CD1c-positive myeloid dendritic cell (primary cell): ENCODE results near the gene NPHP4.

Source experiments
- DNase-seq: peaks from one replicate; pipeline ENCODE4 v3.0.0-alpha.2; 2016; ENCODE audit errors: extremely low spot score

NPHP4 gene

DNA sequence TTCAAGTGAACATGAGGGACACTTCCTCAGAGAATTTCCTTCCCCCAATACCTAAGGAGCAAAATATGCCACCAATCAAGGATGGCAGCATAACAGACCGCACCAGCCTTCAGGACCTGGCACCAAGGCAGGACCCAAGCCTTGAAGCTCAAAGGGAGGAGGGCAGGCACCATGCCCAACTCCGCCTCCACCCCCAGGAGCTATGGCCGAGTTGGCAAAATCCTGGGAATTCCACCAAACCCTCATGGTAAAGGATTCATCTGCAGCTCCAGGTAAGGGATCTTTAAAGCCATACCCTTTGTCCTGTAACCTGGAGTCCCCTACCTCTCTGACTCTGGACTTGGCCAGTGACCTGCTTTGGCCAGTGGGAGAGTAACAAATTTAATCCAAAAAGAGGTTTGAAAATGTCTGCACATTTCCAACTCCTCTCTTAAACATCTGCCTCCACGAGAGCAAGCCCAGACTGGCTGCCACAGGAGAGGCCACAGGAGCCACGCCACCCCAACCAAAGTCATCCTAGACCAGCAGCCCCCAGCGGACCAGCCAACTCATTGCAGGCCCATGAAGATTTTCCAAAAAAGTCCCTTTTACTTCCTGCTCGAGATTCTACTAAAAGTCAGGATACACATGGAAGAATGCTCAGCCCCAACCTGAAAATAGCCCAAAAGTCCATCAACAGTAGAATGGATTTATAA, 41.9 kb downstream of the NPHP4 start:
- no peak for DNase-seq

DNA sequence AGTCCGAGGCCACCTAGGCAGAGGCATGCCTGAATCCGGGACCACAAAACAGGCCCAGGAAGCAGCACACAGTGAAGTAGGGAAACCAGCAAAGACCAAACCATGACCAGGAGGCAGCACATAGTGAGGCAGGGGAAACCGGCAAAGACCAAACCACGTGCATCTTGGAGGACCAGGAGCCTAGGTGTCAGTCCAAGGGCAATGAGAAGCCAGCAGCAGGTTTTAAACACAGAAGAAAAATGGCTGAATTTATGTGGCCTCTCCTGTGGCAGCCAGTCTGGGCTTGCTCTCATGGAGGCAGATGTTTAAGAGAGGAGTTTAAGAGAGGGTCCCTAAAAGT, 42.5 kb downstream of the NPHP4 start:
- no peak for DNase-seq

DNA sequence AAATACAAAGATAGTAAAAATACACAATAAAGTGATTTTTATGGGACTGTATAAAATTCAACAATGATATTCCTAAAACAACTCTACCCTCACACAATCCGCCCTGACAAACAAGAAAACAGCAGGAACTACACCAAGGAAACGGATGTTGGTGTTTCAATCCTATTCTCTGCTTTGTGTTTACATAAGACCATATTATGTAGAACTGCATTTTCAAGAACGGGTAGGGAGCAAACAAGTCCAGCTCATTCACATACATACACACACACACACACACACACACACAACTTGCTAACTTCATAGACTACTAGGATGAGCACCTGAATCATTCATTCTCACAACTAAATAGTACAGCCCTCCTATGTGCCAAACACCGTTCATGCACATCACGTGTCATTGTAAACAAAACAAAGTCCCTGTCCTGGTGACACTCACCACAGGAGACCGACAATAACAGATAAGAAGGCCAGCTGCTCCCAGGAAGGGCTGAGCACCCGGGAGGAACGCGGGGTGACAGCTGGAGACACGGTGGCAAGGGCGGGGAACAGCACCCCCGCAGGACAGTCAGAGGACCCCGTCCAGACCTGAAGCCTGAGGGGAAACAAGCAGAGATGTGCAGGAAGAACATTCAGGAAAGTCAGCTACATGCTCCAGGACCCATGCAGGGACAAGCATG, 43.0 kb downstream of the NPHP4 start:
- no peak for DNase-seq

DNA sequence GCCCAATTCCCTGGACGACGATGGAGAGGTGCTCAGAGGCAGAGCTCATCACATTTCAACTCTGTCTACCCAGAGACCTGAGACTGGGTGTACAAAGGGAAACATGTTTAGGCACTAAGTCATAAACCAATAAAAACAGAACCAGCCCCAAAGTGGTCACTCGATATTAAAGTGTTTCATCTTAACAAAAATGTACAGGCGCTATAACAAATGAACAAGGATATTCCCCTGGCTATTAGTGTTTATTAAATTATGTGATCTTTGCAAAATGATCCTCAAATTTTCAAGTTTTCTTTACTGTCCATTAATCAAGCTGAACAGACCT, 43.6 kb downstream of the NPHP4 start:
- no peak for DNase-seq

DNA sequence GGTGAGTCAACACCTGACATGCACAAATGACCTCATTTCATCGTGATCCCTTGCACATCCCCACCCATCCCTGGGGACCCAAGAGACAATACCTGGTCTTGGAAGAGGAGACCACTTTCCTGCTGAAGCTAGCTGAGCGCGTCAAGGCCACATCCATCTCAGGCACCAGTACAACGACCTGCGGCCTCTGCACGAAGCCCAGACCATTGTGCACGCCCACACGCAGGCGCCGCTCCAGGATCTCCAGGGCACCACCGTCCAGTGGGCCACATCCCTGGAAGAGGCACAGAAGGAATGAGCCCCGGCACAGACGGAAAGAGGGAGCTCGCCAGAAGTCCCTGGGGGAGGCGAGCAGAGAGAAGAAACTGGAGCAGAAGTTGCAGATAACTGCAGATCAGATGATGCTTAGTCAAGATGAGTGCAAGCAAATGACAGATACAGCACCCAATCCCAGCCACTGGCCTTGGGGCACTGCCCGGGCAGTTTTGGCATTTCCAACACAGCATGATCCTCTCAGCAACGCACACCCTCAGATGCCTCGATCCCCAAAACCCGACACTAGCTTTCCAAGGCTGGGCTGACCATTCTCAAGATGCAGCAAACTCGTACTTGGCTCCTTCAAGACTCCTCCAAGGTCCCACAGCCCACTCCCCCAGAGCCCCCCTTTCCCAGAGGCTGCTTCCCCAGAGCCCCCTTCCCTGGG, 44.1 kb downstream of the NPHP4 start:
- no peak for DNase-seq

DNA sequence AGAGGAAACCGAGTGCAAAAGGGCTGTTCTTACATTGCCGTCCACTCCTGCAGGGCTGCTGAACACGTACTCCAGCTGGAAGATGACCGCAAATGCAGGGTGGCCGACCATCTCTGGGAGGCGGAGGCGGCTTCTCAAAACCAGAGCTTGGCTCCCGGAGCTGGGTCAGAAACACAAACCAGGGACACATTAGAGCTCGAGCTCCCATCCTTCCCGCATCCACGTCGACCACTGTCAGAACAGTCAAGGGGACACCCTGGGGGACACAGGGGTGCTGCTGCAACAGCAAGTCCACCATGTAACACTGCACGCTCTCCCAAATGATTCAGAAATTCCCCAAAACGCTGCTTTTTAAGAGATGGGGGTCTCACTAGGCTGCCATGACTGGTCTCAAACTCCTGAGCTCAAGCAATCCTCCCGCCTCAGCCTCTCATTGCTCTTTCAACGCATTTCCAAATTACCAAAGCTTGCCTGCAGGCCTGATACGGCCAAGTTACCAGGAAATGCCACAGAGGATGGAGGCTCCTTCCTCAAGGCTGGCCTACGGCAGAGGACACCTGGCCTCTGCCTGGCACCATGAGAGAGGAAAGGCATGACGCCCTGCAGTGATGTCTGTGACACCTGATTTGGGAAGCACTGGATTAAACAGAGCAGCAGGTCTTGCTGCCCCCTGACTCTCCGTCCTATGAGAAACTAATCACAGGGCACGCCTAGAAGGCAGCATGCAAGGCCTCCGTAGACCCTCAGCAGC, 45.0 kb downstream of the NPHP4 start:
- DNase-seq: no peak

DNA sequence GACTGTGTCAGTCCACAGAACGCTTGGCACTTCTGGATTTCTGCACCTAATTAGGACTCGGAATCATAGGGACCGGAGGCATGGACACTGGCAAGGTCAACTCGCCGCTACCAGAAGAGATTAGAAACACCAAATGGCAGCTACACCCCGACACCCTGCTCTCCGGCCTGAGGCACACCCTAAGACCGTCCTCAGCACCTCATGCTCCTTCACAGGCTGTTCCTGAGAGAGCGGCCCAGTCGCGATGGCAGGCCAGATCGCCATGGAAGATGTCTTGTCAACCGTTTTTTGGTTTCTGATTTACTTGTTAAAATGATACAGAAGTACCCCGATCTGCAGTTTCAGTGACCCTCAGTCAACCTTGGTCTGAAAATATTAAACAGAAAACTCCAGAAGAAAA, 46.8 kb downstream of the NPHP4 start:
- no peak for DNase-seq

DNA sequence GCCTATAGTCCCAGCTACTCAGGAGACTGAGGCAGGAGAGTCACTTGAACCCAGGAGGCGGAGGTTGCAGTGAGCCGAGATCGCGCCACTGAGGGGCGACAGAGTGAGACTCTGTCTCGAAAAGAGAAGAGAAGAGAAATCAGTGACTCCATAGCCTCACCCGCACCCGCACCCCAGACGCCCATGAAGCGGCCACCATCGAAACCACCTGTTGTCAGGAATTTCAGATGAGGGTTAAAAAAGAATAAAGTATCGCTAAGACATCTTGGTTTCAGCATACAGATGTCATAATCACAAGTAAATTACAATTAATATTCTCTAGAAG, 47.4 kb downstream of the NPHP4 start:
- no peak for DNase-seq

DNA sequence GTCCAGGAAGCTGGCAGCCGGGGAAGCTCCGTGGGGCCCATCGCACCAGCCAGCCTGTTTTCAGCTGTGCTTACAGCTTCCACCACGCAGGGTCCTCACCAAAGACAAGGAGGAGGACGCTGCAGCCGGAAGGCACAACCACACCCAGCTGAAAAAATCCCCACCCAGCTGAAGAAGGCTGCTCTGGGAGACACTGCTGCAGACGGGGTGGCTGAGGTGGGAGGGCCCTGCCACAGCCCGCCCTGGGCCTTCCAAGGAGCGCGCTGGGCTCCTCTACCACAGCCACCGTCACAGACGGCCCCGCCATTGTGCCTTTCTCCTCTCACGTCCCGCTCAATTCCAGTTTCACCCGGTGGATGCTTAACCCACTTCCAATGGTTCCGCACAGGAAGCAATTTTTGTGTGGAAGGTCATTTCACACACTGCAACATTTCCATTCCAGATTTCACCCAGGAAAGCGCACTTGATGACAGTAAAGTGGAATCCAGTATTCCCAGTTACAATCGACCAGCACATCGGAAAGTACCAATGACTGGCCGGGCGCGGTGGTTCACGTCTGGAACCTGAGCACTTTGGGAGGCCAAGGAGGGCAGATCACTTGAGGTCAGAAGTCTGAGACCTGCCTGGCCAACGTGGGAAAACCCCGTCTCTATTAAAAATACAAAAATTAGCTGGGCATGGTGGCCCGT, 47.9 kb downstream of the NPHP4 start:
- DNase-seq: no peak

DNA sequence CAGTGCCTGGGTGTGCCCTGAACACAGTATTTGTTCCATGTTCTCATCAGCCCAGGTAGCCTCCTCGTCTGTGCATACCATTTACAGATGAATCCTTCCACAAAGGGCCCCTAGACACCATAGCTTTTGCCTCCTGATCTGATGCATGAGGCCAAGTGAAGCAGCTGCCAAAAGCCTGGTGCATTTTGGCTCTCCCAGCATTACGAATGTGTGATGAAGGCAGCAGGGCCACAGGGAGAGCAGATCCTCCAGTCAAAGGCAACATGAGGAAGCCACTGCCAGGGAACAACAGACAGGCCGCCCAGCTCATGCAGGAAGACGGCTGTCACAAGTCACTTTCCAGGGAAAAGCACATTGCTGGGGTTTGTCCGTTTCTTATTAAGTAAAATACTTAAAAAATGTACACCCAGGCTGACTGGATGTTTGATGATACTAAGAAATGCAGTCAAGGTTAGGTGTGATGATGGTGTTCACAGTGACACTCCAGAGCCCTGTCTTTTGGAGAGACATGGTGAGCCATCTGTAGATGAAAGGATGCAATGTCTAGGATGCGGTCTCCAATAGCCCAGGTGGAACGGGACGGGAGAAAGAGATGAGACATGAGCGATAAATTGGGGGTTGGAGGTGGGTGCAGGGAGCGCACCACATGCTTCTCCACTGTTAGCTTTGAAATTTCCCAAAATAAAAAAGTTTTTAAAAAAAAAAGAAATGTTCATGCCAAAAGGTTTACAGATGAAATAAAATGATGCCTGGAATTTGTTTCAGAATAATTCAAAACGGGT, 48.7 kb downstream of the NPHP4 start:
- DNase-seq: no peak

DNA sequence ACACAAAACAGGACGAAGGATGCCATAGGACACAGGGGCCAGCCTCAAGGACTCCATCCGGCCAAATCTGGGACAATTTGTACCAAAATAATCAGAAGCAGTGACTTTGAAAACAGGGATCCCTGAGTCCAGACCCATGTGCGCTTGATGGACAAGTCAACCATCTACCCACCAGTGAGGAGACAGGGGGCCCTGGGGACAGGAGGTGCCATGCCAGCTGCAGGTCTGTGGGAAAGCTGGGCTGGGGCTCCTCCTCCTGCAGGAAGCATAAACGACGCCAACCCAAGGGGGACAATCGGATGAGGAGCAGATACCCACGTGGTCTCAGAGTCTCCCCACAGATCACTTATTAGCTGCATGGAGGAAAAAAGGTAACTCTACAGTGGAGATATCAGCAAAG, 50.6 kb downstream of the NPHP4 start:
- no peak for DNase-seq

DNA sequence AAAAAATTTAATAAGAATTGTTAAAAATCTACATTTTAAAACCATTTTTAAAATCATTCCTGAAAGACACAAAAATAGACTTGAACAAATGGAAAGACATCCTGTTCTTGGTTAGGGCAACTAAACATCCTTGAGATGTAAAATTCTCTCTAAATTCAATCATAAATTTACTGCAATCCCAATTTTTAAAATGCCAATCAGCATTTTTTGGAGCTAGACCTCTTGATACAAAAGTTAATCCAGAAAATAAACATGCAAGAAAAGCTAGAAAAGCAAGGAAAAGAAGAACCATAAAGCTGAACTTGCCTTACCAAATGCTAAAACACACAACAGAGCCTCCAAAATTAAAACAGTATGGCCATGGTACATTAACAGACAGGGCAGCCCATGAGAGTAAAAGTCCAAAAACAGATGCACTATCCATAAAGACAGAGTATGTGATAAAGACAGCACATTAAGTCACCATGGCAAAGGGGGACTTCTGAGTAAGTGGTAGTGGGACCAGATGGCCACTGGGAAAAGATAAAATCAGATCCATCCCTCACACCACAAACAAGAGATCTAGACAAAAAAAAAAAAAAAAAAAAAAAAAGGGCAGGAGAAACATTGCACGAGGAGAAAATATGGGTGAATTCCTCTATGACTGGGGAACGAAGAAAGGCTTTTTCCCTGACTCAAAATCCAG, 51.4 kb downstream of the NPHP4 start:
- no peak for DNase-seq

DNA sequence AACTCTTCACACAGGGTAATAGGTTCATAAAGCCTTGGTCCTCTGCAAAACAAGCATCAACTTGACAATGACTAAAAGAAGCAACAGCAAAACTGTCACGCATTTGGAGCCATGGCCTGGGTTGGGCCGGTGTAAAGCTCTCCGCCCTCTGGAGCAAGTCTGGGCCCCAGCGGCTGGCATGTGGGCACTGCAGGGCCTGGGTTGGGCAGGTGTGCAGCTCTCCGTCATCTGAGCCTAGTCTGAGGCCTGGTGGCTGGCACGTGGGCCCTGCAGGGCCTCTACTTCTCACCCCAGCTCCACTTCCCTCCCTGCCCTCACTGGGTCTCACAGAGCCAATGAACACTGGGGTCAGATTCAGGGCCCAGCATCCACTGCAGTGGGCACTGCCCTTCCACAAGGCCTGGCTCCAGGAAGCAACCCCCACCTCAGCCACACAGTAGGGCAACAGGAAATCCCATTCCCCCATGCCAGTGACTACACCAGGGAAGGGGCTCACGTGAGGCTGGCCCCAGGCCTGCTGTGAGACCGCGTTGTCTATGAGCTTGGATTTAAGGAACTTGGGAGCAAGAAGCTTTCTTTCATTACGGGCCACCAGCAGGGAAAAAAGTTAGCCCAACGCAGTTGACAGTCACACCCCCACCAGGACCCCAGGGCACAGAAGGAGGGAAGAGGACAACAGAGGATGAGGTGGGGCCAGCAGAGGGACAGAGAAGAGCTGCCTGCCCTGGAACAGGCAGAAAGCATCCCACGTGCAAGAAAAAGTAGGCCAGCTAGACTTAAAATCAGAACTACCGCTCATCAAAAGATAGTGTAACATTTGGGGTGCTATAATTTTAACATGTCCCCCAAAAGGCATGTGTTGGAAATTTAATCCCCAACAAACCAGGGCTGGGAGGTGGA, 52.7 kb downstream of the NPHP4 start:
- DNase-seq: no peak

DNA sequence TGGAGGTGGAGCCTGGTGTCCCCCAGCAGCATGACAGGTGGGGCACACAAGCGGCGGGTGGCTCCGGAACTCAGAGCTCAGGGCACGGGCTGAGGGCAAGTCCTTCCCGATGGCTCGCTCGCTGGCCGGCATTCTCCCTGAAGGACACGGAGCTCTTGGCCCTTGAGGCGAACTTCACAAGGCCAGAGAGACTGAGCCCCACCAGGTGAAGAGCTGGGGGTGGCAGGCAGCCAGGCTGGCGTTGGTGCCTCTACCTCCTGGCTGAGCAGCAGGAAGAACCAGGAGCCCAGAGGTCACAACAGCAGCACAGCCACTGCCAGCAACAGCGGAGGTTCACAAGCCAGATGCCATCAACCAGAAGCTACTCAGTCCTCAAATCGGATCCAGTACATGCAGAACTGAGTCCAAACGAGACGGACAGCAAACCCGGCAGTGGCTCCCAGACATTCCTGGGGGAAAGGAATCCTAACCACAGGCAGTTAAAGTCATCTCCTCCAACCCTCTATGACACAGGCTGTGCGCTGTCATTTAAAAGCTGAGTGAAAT, 54.1 kb downstream of the NPHP4 start:
- DNase-seq: no peak

DNA sequence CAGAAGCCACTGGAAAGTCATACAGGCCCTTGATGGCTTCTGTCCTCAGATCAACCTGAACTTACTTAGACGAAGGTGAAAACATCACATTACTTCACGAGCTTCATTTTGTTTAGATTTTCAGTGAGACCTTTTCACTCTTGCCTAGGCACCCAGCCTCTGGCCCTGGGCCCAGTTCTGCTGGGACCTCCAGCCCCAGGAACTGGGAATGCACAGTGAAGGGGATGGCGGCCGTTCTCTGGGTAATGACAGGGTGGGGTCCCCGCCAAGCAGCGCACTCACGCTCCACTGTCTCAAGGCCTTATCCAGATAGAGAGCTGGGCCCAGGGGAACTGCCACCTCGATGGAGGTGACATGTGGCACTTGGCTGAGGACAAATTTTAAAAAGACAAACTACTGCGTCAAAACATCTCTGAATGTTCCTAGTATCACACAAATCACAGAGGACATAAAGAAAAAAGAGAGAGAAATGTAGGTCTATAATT, 54.8 kb downstream of the NPHP4 start:
- DNase-seq: no peak

DNA sequence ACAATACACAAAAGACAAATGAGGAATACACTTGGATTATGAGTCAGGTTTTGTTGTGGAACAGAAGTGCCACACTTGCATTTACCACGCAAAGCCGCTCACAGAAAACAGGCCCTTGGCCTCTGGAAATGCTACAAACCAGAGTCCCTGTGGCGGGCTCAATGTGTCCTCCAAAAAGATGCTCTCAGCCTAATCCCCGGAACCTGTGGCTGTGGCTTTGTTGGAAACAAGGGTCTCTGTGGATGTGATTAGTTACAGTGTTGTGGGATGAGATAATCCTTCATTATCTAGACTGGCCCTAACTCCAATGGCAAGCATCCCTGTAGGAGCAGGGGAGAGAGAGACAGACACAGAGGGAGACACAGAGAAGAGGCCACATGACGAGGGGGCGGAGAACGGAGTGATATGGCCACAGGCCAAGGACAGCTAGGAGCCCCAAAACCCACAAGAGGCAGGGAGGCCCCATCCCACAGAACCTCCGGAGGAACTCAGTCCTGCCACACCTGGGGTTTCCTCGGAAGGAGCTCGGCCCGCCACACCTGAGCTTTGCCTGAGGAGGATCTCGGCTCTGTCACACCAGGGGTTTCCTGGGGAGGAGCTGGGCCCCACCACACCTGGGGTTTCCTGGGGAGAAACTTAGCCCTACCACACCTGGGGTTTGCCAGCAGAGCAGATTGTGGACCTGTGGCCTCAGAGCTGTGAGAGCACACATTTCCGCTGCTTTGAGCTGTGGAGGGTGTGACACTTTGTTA, 55.4 kb downstream of the NPHP4 start:
- no peak for DNase-seq

DNA sequence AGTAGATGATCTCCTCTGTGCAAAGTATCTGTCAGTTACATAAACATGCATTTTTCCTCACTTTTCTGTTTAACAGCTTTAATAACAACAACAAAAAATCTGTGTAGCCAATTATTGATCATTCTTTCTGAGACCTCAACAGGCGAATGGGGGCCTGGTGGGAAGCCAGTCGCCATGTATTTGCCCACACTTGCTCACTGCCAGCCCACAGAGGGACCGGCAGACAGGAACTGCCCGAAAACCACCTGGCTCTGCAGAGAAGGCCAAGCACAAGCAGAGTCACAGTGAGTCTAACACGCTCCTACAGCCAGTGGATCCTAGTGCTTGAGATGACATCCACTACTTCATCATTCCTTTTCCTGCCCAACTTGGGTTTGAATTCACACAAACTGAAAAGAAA, 56.1 kb downstream of the NPHP4 start:
- DNase-seq: no peak

DNA sequence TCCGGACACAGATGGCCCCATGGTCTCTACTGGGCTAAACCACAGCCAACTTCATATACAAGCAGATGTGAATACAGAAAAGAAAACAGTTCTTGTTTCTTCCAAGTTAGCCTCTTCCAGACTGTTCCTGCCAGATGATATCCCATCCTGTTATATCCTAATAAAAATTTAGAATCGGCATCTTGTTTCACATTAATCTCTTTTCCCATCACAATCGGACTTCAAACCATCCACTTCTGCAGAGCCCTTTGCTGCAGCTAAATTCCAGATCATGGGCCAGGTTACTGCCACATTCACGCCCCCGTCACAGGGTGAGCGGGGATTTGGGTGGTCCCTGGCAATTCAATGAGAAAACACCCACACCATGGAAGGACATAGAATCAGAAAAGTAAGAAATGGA, 57.2 kb downstream of the NPHP4 start:
- DNase-seq: no peak
